GM19463 (cell line): Measurements from ENCODE around the gene INPP4B.

Source experiments
- ATAC-seq: cut with Tn5 transposase; IDR thresholded peaks from one replicate; pipeline ENCODE4 v1.9.1; 2021; ENCODE audit warnings: mild to moderate bottlenecking, moderate library complexity; ENCODE audit not compliant: unreplicated experiment

INPP4B gene

DNA sequence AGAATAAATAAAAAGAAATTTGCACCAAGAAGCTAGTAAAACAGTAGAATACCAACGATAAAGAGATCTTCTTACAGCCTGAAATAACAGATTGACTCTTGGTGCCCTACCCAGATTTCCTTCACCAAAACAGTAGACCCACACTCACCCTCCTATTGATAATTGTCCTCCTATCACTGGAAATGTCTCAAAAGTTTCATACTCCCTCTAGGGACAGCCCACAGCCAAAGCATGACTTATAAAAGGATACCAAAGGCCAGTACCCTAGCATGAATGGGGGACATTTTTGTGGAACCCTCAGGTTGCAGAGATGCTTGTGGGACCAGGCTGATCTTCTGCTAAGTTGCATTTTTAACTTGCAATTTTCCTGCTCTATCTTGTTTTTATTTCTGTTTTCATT is 104.1 kb downstream of the INPP4B start:
- ATAC-seq, result no peak

DNA sequence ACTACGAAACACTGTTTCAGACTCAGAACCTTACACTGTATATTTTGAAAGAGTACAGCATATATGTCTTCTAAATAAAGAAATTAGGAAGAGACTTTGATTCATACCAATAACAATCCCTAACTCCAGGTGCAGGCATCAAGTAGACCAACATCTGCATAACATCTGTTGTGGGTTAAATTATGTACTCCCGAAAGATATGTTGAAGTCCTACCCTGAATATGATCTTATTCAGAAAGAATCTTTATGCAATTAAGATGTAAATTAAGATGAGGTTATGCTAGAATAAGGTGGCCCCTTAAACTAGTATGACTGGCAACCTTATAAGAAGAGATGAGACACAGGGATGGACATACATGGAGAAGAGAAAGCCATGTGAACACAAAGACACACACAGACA is 117.9 kb downstream of the INPP4B start:
- no peak for ATAC-seq

DNA sequence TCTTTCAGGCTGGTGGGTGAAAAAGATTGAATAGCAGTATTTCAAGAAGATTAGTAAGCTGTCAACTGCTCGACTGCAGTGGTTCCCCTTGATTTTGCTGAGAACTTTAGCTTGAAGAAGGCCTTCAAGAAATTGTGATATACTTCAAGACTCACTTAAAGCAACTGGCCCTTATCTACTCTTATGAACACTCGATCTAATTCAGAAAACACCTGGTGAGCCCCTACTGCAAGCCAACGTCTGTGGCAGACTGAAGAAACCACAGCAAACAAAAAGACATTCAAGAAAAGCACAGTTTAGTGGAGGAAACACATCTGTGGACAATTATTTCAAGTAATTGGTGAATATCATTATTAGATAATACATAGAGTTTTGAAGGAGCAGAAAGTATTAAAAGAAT is 119.0 kb downstream of the INPP4B start:
- ATAC-seq, result no peak

DNA sequence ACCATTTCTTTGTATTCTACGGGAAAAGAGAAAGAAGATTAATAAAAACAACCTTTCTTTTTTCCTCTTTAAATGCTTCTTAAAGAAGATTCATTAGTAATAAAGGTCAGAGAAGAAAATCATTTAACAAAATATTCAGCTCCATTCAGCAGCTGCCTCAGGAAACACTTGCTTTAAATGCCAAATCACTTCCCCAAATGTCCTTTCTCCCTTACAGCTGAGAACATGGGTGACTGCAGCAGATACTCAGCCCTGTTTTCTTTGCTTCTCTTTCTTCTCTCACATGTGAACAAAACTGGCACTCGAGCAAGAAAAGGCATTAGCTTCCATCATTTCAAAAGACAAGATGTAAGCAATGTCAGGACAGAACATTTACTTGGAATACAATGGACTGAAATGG is 120.2 kb downstream of the INPP4B start:
- no peak for ATAC-seq

DNA sequence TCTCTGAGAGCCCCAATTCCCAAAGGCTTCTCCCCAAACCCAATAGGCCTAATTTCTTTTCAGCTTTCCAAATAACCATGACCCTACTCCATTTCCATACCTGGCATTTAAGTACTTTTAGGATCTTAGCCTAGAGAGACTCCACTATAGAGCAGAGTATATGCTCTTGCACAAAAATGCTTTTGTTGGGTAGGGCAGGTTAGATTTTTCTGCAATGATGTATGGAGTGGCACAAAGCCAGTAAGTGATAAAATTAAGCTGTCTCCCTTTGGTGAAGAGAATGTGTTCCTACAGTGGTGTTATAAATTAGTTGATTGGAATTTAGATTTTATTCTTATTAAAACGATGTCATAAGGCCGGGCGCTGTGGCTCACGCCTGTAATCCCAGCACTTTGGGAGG is 124.9 kb downstream of the INPP4B start:
- no peak for ATAC-seq

DNA sequence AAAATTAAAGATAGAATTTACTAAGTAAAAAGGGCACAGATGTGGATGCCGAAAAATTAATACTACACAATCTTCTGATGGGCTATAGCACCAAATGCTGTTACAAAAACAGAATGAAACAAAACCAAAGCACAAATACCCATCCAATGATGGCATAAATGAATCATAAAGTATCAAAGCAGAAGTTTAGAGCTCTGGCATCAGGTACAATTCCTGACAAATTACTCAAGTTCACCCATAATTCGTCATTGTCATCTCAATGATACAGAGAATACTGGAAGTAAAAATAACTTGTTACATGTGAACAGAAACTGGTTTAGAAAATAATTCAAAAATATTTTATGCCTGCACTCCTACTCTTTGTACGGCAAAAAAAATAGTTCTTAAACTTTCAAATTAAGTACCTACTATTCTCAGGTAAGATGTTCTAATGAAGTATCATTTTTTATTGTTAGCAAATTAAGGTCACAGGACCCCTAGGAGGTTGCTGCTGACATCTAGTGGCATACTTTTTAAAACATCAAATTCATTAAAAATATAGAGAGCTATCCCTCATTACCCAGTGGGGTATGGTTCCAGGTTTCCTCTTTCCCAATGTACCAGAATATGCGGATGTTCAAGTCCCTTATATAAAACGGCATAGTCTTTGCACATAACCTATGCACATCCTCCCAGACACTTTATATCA is 126.1 kb downstream of the INPP4B start:
- no peak for ATAC-seq

DNA sequence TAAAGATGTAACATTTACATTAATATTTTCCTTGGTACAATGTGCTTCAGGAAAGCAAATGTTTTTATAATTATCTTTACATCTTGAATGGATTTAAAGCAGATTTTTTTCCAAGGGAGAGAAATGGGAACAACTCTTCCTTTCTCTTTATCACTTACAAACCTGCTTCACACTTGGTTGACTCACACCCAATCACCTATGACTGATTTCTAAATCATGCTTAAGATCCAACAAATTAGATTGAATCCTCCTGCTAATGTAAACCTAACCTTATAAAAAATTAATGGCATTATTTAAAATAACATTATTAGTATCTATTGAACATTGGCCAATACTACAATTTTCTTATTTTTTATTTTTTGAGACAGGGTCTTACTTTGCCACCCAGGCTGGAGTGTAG is 127.1 kb downstream of the INPP4B start:
- no peak for ATAC-seq

DNA sequence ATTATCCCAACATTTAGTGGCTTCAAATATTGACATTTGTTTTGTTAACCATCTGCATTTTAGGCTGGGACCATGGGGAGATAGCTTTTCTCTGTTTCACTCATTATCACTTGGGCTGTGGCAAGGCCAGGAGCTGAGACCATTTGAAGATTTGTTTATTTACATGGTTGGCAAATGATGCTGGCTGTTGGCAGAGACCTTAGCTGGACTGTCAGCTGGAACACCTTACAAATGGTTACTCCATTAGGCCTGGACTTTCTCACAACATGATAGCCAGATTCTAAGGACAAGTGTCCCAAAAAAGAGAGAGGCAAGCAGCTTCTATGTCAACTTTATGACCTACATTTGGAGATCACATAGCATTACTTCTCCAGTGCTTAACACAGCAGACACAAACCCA is 130.4 kb downstream of the INPP4B start:
- no peak for ATAC-seq

DNA sequence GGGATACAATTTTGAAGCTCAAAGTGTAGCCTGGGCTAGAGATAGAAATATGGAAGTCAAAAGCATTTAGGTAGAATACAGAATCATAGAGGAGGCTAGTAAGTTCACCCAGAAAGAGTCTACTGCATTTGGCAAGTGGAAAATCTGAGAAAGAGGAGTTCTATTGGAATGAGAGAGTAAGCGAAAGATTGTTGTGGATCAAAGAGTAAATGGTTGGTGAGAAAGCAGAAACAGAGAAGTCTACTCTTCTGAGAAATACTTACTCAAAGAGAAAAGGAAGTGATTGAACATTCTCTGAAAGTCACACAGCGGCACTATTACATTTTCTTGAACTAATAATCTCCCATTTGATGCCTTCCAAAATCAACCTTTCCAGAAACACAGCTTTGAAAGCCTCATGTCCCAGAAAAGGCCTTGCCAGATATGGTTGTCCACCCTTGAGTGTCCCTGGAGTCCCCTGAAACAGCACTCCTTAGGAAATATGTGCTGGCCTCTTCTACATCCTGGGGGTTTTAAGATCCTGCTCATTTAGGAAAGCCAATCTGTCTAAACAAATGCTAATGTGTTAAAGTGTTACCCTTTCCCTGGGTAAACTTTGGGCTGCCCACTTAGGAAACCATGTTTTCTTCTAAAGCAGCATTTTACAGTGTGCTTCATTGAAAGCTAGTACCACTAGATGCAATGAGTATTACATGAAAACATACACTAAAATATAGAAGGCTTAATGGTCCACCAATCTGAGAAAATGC is 132.6 kb downstream of the INPP4B start:
- ATAC-seq, result no peak

DNA sequence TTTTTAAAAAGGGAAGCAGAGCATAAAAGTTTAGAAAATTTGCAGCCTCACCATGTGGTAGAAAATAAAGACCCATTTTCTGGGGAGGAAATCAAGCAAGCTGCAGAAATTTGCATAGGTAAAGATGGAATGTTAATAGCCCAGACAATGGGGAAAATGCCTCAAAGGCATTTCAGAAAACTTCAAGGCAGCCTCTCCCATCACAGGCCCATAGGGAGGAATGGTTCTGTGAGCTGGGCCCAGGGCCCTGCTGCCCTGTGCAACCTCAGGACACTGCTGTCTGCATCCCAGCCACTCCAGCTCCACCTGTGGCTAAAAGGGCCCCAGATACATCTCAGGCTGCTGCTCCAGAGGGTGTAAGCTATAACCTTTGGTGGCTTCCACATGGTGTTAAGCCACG is 137.9 kb downstream of the INPP4B start:
- no peak for ATAC-seq

DNA sequence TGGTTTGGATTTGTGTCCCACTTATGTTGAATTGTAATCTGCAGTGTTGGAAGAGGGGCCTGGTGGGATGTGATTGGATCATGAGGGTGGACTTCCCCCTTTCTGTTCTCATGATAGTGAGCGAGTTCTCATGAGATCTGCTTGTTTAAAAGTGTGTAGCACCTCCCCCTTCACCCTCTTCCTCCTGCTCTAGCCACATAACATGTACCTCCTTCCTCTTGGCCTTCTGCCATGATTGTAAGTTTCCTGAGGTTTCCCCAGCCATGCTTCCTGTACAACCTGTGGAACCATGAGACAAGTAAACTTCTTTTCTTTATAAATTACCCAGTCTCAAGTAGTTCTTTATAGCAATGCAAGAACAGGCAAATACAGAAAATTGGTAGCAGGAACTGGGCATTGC is 138.7 kb downstream of the INPP4B start:
- no peak for ATAC-seq

DNA sequence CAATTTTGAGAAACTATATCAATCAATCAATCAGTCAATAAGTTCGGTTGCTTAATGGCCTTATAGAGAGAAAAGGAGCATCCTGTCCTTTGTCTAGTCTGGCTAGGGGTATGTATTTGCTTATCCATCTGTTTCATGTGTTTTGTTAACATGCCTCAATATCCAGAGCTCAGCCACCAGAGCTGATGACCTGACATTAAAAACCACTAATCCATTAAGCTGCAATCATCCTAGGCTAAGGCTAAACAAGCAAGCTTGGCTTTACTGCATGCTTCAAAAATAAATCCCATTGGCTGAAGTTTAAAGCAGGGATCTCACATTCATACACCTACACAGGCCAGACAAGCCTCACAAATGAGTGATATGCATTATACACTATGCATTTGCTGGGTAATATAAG is 139.7 kb downstream of the INPP4B start:
- no peak for ATAC-seq

DNA sequence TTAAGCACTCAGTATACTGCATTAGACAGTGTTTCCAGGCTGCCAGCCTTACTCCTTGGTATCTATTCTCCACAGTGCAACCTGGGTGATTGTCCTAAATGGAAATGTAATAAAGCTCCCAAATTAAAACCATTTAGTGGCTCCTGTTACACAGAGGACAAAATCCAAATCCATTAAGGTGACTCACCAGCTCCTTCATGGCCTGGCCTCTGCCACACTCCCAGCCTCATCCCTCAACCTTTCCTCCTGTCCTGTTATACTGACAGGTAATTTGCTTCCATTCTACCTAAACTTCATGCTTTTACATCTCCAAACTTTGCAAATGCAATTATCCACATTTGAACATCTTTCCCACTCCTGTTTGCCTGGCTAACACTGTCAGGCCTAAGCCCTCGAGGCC is 140.3 kb downstream of the INPP4B start:
- ATAC-seq, result no peak

DNA sequence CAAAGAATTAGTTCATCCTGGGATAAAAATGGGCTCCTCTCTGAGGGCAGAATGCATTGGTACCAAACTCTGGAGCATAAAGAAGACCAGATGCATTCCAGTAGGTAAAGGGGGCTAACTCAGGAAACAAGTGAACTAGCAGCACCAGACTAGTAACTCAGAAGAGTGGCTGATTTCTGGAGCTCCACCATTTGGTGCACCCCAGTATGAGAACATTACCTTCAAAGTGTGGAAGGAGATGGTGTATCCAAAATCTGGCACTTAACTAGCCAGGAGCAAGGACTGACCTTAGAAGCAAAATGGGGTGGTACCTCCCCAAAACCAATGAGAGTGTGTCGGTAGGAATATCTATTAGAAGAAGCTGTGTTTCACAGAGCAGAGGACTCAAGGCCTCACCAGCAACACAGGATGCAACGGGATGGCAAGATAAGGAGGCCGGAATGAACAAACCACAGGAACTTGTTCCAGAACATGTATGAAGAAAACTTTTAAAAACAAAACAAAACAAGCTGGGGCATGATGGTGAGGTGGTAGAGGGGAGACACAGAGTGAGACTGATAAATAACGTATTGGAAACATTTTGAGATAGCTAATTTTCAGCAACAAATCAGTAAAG is 142.3 kb downstream of the INPP4B start:
- ATAC-seq, result no peak

DNA sequence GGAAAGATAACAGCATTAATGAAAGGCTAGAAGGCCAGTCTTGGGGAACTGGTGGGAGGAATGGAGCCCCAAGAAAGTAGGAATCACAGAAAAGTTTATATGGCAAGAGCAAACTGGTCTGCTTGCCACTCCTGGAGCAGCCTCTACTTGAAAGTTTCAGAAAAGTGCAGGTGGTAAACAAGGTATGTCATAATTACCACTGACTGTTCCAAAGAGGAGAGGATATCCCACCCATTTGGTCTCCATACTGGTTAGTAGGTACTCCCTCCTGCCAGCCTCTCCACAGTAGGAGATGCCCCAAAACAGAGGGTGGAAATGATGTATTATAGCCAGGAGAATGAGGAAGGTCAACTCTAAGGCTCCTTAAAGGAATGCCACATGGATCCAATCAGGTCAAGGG is 145.1 kb downstream of the INPP4B start:
- no peak for ATAC-seq

DNA sequence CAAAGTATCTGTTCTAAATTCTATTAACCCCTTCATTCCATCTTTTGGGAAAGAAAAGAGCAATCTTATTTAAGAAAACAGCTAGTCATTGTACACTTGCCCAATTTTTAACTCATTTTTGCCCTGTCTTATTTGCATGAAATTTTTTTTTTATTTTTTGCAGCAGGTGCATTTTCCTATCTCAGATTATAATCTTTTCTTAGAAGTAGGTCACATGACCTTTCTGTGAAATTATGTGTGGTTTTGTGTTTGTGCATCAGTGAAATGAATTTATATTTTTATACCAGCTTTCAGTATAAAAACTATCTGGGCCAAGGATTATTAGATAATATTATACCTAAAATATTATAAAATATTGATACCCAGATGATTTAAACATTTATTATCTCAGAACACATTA is 145.6 kb downstream of the INPP4B start:
- ATAC-seq, result no peak

DNA sequence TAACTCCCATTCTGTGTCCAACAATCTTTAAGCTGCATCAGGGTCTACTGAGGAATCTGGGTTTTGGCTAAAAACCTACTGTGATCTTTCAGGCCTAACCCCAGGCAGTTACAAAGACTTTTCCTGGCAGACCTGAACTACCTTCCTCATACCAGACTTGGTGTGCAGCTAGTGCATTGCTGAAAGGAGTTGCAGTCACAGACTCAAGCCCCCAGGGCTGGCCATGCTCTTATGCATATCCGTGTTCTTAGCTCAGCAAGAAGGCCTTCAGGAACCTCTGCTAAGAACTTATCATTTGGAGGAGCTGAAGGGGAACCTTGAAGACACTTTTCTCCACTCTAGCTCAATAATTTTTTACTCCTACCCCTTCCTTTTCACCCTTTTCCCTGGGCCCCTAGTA is 147.5 kb downstream of the INPP4B start:
- no peak for ATAC-seq

DNA sequence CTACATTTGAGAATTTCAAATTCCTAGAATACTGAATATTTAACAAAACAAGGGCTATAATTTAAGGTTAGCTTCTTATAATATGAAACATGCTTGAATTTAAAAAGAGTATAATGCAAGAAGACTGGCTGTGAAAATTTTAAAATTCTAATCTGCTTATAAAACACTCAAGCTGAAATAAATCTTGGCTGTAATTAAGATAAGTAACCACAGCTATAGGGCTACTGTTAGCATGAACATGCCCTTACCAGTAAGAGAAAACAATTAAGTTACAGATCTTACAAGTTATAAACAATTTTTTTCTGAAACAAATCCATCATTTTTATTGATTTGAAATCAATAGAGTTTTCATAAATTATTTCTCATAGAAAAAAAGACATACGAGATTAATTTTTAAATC is 148.2 kb downstream of the INPP4B start:
- no peak for ATAC-seq

DNA sequence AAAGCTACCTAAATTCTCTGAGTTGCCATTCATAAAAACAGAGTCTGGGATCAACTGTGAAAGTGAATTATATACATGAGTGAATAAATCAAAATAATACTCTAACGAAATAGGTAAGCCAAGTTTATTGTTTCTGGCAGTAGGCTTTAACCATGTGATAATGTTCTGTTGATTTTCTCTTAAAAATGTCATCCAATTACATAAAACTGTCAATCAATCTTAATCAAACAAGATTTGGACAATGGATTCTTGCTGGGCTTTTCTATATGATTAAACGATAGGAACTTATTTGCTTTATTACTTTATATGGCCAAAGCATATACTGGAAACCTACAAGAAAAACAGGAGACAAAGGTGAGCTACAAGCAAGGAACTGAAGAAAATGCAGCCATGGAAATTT is 148.8 kb downstream of the INPP4B start:
- no peak for ATAC-seq

DNA sequence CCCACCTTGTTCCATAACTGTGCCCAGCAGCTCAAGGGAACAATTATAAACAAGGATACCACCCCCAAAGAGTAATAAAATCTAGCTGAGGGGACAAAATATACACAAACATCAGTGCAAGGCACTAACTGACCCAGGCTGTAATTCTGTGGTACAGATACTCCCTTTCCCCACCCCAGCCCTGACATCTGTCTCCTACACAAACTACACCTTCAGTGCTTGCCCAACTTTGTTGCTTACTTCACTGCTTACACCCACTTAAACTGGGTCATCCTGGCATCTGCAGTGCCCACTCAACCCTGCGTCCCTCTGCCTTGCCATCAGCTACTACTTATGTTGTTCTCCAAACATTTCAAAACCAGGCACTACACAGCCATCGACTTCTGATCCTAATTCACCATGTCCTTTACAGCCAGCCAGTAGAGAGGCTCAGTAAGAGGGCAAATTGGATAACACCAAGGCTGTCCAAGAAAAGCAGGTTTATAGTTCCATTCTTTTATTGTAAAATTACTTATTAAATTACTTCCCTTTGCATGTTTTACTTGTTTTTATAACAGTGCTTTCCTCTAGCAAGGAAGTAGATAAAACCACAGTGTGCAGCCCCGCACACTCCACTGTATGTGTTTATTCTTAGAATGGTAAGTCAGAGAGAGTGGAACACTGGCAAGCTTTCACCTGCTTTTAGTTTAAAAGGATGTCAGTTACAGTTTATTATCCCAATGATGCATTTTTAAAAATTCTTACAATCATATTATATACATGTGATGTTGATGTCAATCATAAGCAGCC is 149.6 kb downstream of the INPP4B start:
- ATAC-seq, result no peak

DNA sequence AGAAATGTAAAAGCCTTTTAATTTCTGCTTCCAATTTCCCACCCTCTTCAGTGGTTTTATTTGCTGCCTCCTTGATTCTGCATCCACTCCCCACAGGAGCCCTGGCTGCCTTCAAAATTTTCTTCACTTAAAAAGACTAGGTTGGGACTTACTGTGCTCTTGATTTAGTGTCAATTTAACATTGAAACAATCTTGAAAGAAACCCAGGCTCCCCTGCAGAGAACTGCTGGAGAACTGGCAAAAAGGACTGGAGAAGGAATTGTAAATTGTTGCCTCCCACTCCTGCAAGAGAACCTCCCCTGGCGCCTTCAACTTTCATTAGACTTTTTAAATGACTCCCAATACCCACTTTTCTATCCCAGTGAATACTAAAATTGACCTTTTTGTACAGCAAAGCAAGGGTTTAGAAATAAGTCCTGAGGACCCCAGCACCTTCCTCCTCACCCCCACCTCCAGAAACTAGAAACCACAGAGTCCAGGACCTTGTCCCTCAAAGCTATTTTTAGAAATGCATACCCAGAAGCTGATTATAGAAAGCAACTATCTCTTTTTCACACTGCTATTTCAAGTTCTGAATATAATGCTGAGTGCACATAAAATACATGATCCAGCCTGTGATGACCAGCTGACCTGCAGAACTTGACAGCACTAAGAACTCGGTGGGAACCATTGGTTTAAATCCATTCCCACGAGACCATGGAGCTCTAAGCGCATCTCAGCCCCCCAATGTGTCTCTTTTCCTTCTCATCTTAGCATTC is 155.5 kb downstream of the INPP4B start:
- ATAC-seq, result no peak
